ENCODE data around the gene CELF2.
A peak's percentile ranks its signal among the peaks of the same experiment; 100 is the strongest.
"Not testable (repeated sequence)": the region's sequence is repeated elsewhere in the genome, so short reads cannot be mapped to it uniquely, and the experiment has no call there.

Gene CELF2

GRCh38 chr10:11017570-11018431 lies at the start of gene CELF2:
Gene CELF2, plus strand, starts transcription at chr10:11017872. Its CDS starts 218 bp downstream, at chr10:11018090.
- peak; percentile 56 for DNase-seq (ENCODE audit: low spot score)

GRCh38 chr10:10968257-10968588 lies 49.4 kb upstream of the CELF2 start:
- DNase-seq (ENCODE audit: low spot score) = no peak

- no peak for DNase-seq (ENCODE audit: low spot score)
Observed at GRCh38 chr10:10973310-10973709, 44.4 kb upstream of the CELF2 start.

GRCh38 chr10:10975647-10976046 lies 42.0 kb upstream of the CELF2 start:
- no peak for DNase-seq (ENCODE audit: low spot score)

GRCh38 chr10:10976652-10977051 lies 41.0 kb upstream of the CELF2 start:
- DNase-seq (ENCODE audit: low spot score) = no peak

- DNase-seq (ENCODE audit: low spot score) = no peak
Observed at GRCh38 chr10:10977226-10977956, 40.3 kb upstream of the CELF2 start.

GRCh38 chr10:10977978-10978377 lies 39.7 kb upstream of the CELF2 start:
- DNase-seq (ENCODE audit: low spot score) = peak; percentile 68

GRCh38 chr10:10985361-10985760 lies 32.3 kb upstream of the CELF2 start:
- no peak for DNase-seq (ENCODE audit: low spot score)

- no peak for DNase-seq (ENCODE audit: low spot score)
Observed at GRCh38 chr10:10986606-10987005, 31.1 kb upstream of the CELF2 start.

- DNase-seq (ENCODE audit: low spot score) = no peak
Observed at GRCh38 chr10:10987111-10987510, 30.6 kb upstream of the CELF2 start.

GRCh38 chr10:10989669-10990068 lies 28.0 kb upstream of the CELF2 start:
- no peak for DNase-seq (ENCODE audit: low spot score)

- DNase-seq (ENCODE audit: low spot score) = no peak
Observed at GRCh38 chr10:10991144-10991543, 26.5 kb upstream of the CELF2 start.

GRCh38 chr10:10992072-10992471 lies 25.6 kb upstream of the CELF2 start:
- DNase-seq (ENCODE audit: low spot score) = no peak

GRCh38 chr10:10992961-10993714 lies 24.5 kb upstream of the CELF2 start:
- DNase-seq (ENCODE audit: low spot score) = no peak

GRCh38 chr10:10993785-10994184 lies 23.9 kb upstream of the CELF2 start:
- no peak for DNase-seq (ENCODE audit: low spot score)

- DNase-seq (ENCODE audit: low spot score) = no peak
Observed at GRCh38 chr10:10994360-10994759, 23.3 kb upstream of the CELF2 start.

GRCh38 chr10:10995120-10995519 lies 22.6 kb upstream of the CELF2 start:
- DNase-seq (ENCODE audit: low spot score) = no peak

GRCh38 chr10:10996966-10997620 lies 20.6 kb upstream of the CELF2 start:
- DNase-seq (ENCODE audit: low spot score) = peak; percentile 17

- DNase-seq (ENCODE audit: low spot score) = not testable (repeated sequence)
Observed at GRCh38 chr10:10999501-10999900, 18.2 kb upstream of the CELF2 start.

GRCh38 chr10:11002485-11002884 lies 15.2 kb upstream of the CELF2 start:
- DNase-seq (ENCODE audit: low spot score) = no peak

- no peak for DNase-seq (ENCODE audit: low spot score)
Observed at GRCh38 chr10:11002916-11003315, 14.8 kb upstream of the CELF2 start.

GRCh38 chr10:11003679-11004078 lies 14.0 kb upstream of the CELF2 start:
- no peak for DNase-seq (ENCODE audit: low spot score)

All from AG20443 (cell line).